ENCODE data around the gene MYL6. TPM values are rescaled to one million over a fixed set of nuclear protein-coding genes. Genes with fewer than 3 reads are reported as not detected.

MYL6 gene
- total RNA-seq, 1 experiment from 2014 or later, result 1,181 TPM

DNA sequence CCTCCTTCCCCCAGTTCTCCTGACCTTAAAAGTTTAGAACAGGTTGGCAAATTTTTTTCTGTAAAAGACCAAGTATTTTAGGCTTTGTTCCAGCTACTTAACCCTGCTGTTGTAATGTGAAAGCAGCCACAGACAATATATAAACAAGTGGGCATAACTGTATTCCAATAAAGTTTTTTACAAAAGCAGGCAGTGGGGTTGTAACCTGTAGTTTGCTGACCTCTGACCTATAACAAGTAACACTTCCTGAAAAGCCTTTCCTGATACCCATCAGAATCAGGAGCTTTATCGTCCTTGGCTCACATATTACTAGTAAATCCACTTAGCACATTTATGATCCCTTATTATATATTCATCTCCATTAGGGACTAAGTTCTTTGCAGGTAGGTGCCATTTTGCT is 44.2 kb downstream of the MYL6 start:
- Histone ChIP-seq H2AFZ (ENCODE audit: low read length) (no peak overlapping the region), H3T11ph (ENCODE audit: low read length) (no peak overlapping the region), H3K4me1 (ENCODE audit: insufficient read depth, low read length) (no peaks in the 10 kb centered on the region), H3K9ac (ENCODE audit: extremely low read depth, insufficient read length, low read length) (no peak overlapping the region), H3K27me3 (ENCODE audit: insufficient read depth, low read length) (no peaks in the 10 kb centered on the region), H2BK12ac (ENCODE audit: insufficient read length, low read depth, low read length) (no peak overlapping the region), H3K18ac (ENCODE audit: insufficient read length, low read depth, low read length) (no peak overlapping the region), H2BK15ac (ENCODE audit: low read depth, low read length) (no peak overlapping the region), H3K79me2 (ENCODE audit: insufficient read depth, low read length) (no peaks in the 10 kb centered on the region), H4K8ac (replicated peaks; ENCODE audit: insufficient read length, low read depth, low read length) (no peak overlapping the region), H2AK5ac (ENCODE audit: insufficient read length, low read length) (no peak overlapping the region), H3K9me3 (ENCODE audit: control insufficient read depth, low read depth, low read length) (no peaks in the 10 kb centered on the region), H3K56ac (ENCODE audit: insufficient read length, low read depth, low read length) (no peak overlapping the region), H4K91ac (ENCODE audit: insufficient read length, low read depth, low read length) (no peak overlapping the region), H4K20me1 (ENCODE audit: control insufficient read depth, insufficient read depth, insufficient read length) (no peaks in the 10 kb centered on the region), H3K14ac (ENCODE audit: insufficient read depth, low read length) (no peak overlapping the region), H2BK20ac (ENCODE audit: low read depth, low read length, poor library complexity, severe bottlenecking) (no peak overlapping the region), H2BK5ac (ENCODE audit: insufficient read length, low read length) (no peak overlapping the region), H3K27ac (ENCODE audit: insufficient read length, low read depth, low read length) (no peak overlapping the region), H3K79me1 (ENCODE audit: insufficient read depth, low read depth, low read length, poor library complexity, severe bottlenecking) (no peaks in the 10 kb centered on the region), H3K4ac (ENCODE audit: low read depth, low read length) (no peak overlapping the region), H4K5ac (ENCODE audit: insufficient read length, low read depth, low read length) (no peak overlapping the region), H2BK120ac (ENCODE audit: low read depth, low read length, poor library complexity, severe bottlenecking) (no peak overlapping the region), H3K23me2 (ENCODE audit: insufficient read length, low read depth, low read length, poor library complexity, severe bottlenecking) (no peaks in the 10 kb centered on the region), H3K4me2 (ENCODE audit: insufficient read depth, insufficient read length, low read length) (no peak overlapping the region), H3K23ac (ENCODE audit: insufficient read length, low read depth, low read length) (no peak overlapping the region)
- Mint-ChIP-seq H3K27me3 (ENCODE audit: low read depth) (no peaks in the 10 kb centered on the region), H3K9me3 (no peaks in the 10 kb centered on the region), H3K4me3 (no peak overlapping the region), H3K36me3 (ENCODE audit: insufficient read depth in 1 of 3, low read depth in 3 of 3) (peaks cover 12 to 35% (median 25%) of the 10 kb centered on the region in 3 experiments; a peak in 6 of 7 replicates), H3K4me1 (peaks cover 5 to 10% of the 10 kb centered on the region in 2 experiments), H3K27ac (no peak overlapping the region; a peak in 1 of 7 replicates)
- DNase-seq, result no peak
- TF ChIP-seq, protein P1, sequence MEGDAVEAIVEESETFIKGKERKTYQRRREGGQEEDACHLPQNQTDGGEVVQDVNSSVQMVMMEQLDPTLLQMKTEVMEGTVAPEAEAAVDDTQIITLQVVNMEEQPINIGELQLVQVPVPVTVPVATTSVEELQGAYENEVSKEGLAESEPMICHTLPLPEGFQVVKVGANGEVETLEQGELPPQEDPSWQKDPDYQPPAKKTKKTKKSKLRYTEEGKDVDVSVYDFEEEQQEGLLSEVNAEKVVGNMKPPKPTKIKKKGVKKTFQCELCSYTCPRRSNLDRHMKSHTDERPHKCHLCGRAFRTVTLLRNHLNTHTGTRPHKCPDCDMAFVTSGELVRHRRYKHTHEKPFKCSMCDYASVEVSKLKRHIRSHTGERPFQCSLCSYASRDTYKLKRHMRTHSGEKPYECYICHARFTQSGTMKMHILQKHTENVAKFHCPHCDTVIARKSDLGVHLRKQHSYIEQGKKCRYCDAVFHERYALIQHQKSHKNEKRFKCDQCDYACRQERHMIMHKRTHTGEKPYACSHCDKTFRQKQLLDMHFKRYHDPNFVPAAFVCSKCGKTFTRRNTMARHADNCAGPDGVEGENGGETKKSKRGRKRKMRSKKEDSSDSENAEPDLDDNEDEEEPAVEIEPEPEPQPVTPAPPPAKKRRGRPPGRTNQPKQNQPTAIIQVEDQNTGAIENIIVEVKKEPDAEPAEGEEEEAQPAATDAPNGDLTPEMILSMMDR (conservative IDR thresholded peaks at IDR 0.05), result no peak
- WGBS (ENCODE audit: extremely low coverage, insufficient read length, low lambda C conversion rate), result no CpG with 5 or more reads among the region's 1 CpG
